HepG2 (cell line): ENCODE results near the gene TREH.

Source experiments
- CTCF ChIP-seq: sonication (generic); formaldehyde crosslinking; IDR thresholded peaks from 2 replicates; pipeline ENCODE4 v1.5.0; 2020; ENCODE audit warnings: mild to moderate bottlenecking, missing genetic modification reagents, moderate library complexity
- DPF2 ChIP-seq: sonication (generic); formaldehyde crosslinking; IDR thresholded peaks from 2 replicates; pipeline ENCODE4 v1.4.0; 2020; ENCODE audit warnings: mild to moderate bottlenecking, low read depth, missing genetic modification reagents, borderline replicate concordance
- HCFC1 ChIP-seq: fragments of 150-350 bp; IDR thresholded peaks from 2 replicates; pipeline ENCODE4 v1.6.1; 2014; ENCODE audit warnings: low read depth, low read length
- PHF8 ChIP-seq: sonication (generic); formaldehyde crosslinking; IDR thresholded peaks from 2 replicates; pipeline ENCODE4 v1.5.0; 2020; ENCODE audit warnings: missing genetic modification reagents
- RXRA ChIP-seq: sonication (generic); formaldehyde crosslinking; IDR thresholded peaks from 2 replicates; pipeline ENCODE4 v1.5.1; 2020; ENCODE audit warnings: missing genetic modification reagents
- SIN3A ChIP-seq: IDR thresholded peaks from 2 replicates; pipeline ENCODE4 v1.6.1; 2011; ENCODE audit warnings: low read depth, mild to moderate bottlenecking, control low read depth, low read length, borderline replicate concordance
- TF ChIP-seq, protein P1 (sequence below): sonication (generic); formaldehyde crosslinking; IDR thresholded peaks from 2 replicates; pipeline ENCODE4 v1.5.0; 2020; ENCODE audit warnings: missing genetic modification reagents
- TF ChIP-seq, protein P2 (sequence below): sonication (generic); formaldehyde crosslinking; IDR thresholded peaks from 2 replicates; pipeline ENCODE4 v1.5.0; 2020; ENCODE audit warnings: mild to moderate bottlenecking, missing genetic modification reagents, borderline replicate concordance

GRCh38 chr11:118705111-118705741 is 25.8 kb upstream of the TREH start:
- TF ChIP-seq, protein P1, sequence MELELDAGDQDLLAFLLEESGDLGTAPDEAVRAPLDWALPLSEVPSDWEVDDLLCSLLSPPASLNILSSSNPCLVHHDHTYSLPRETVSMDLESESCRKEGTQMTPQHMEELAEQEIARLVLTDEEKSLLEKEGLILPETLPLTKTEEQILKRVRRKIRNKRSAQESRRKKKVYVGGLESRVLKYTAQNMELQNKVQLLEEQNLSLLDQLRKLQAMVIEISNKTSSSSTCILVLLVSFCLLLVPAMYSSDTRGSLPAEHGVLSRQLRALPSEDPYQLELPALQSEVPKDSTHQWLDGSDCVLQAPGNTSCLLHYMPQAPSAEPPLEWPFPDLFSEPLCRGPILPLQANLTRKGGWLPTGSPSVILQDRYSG (CRISPR knock-in tag) = no peak
- TF ChIP-seq CTCF = no peak
- TF ChIP-seq SIN3A = no peak
- no peak for TF ChIP-seq DPF2 (CRISPR knock-in tag)
- TF ChIP-seq, protein P2, sequence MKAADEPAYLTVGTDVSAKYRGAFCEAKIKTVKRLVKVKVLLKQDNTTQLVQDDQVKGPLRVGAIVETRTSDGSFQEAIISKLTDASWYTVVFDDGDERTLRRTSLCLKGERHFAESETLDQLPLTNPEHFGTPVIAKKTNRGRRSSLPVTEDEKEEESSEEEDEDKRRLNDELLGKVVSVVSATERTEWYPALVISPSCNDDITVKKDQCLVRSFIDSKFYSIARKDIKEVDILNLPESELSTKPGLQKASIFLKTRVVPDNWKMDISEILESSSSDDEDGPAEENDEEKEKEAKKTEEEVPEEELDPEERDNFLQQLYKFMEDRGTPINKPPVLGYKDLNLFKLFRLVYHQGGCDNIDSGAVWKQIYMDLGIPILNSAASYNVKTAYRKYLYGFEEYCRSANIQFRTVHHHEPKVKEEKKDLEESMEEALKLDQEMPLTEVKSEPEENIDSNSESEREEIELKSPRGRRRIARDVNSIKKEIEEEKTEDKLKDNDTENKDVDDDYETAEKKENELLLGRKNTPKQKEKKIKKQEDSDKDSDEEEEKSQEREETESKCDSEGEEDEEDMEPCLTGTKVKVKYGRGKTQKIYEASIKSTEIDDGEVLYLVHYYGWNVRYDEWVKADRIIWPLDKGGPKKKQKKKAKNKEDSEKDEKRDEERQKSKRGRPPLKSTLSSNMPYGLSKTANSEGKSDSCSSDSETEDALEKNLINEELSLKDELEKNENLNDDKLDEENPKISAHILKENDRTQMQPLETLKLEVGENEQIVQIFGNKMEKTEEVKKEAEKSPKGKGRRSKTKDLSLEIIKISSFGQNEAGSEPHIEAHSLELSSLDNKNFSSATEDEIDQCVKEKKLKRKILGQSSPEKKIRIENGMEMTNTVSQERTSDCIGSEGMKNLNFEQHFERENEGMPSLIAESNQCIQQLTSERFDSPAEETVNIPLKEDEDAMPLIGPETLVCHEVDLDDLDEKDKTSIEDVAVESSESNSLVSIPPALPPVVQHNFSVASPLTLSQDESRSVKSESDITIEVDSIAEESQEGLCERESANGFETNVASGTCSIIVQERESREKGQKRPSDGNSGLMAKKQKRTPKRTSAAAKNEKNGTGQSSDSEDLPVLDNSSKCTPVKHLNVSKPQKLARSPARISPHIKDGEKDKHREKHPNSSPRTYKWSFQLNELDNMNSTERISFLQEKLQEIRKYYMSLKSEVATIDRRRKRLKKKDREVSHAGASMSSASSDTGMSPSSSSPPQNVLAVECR (CRISPR knock-in tag) = no peak
- TF ChIP-seq RXRA = no peak
- TF ChIP-seq HCFC1 = no peak
- no peak for TF ChIP-seq PHF8
